HTERT RPE-1 (cell line): ENCODE results near the gene GTPBP10.

ENCODE experiments used
- in situ Hi-C: fragments of 300-500 bp; cut with MboI; formaldehyde crosslinking; loops from 4 replicates; pipeline ENCODE4 v1.14.3; 2020; ENCODE audit warnings: low sequenced_read_pairs

Gene GTPBP10

DNA sequence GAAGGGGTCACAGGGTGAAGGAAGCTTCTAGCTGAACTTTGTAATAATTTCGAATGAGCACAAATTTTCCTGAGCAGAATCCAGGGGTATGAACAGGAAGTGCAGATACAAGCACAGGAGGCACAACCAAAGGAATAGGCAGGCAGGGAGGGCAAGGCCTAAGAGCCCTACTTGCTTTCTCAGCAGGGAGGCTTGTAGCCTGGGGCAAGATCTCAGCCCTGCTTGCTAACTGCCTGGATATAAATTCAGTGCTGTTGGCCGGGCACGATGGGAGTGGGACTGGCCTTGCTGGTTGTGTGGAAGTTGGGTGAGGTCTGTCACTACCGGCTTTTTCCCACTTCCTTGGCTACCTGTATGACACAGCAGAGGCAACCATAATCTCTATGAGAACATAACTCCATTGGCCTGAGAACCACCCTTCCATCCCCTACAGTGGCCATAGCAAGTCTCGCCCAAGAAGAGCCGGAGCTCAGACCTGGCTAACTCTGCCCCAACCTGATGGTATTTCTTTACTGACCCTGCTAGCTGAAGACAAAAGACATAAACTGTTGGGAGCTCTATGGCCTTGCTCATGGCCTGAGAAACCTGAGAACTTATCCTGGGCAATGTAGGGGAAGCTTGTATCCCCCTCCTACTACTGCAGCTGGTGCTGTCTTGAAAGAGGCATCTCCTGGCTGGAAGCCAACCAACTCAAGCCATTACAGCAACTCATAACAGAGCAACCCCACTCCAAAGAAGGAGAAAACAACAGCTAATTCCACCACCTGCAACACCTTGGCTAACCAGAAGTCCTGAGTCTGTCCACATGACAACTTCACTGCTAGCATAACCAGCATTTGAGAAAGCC is 84.3 kb downstream of the GTPBP10 start:
- in situ Hi-C loops, result no loop called here

DNA sequence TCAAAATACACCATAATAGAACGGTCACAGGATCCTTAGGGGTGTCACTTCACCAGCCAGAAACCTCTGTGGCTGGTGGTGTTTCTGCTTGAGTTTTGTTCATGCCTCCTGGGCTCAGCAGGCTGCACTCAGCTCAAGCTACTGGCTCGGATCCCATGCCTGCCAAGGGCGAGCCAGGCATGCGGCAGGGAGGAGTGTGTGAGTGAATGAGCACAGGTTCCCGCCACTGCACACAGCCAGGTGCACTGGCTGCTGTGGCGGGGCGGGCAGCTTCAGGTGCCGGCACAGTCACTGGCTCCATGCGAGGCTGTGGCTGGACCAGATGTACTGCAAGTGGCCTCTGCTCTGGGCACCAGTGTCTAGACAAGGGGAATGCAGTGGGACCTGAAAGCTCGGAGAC is 86.2 kb downstream of the GTPBP10 start:
- in situ Hi-C loops, result no loop called here

DNA sequence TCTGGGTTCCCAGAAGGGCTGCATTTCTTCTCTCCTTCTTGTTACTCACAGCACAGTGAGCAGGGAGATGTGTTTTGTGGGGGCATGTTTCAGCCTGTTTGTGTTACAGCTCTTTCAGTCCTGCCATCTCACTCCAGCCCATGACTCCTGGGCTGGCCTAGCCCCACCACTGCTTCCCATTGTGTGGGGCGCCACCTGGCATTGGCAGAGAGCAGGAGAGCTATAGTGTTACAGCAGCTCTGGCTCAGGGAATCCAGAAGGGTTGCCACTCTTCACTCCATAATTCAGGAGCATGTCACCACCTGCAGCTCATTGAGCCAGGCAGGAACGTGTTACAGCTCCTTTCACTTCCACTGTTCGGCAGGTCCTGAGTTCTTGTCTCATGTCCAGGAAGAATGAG is 86.7 kb downstream of the GTPBP10 start:
- in situ Hi-C loops, result no loop called here
